ENCODE measurements around the gene KCNIP4.

DNA sequence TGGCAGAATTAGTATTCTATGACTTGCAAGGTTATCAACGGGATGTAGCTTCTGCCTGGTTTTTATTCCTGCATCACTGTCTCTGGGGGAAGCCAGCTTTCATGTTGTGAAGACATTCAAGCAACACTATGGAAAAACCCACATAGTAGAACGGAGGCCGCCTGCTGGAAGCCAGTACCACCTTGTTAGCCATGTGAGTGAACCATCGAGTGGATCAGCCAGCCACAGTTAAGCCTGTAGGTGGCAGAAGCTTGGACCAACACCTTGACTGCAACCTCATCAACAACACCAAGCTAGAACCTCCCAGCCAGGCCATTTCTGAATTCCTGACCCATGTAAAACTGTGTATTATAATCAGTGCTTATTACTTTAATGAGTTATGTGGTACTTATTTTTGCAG lies 538.2 kb downstream of the KCNIP4 start:
- TF ChIP-seq, protein P1, sequence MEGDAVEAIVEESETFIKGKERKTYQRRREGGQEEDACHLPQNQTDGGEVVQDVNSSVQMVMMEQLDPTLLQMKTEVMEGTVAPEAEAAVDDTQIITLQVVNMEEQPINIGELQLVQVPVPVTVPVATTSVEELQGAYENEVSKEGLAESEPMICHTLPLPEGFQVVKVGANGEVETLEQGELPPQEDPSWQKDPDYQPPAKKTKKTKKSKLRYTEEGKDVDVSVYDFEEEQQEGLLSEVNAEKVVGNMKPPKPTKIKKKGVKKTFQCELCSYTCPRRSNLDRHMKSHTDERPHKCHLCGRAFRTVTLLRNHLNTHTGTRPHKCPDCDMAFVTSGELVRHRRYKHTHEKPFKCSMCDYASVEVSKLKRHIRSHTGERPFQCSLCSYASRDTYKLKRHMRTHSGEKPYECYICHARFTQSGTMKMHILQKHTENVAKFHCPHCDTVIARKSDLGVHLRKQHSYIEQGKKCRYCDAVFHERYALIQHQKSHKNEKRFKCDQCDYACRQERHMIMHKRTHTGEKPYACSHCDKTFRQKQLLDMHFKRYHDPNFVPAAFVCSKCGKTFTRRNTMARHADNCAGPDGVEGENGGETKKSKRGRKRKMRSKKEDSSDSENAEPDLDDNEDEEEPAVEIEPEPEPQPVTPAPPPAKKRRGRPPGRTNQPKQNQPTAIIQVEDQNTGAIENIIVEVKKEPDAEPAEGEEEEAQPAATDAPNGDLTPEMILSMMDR (IDR thresholded peaks at IDR 0.05): no peak
- TF ChIP-seq POLR2A (IDR thresholded peaks at IDR 0.05): no peak
